Thoracic aorta (tissue), 2 donors: ENCODE data around the gene UBL3. TPM values are rescaled to one million over a fixed set of nuclear protein-coding genes. Genes with fewer than 3 reads are reported as not detected.

ENCODE experiments used
- ATAC-seq: fragments of 150-250 bp; one replicate; pipeline ENCODE4 v1.8.0; 2017; ENCODE audit warnings: low read depth; ENCODE audit not compliant: insufficient number of reproducible peaks, low FRiP score
- DNase-seq: peaks from one replicate; pipeline ENCODE4 v3.0.0-alpha.2; 2020; ENCODE audit warnings: low spot score
- H3K27ac ChIP-seq, 2 donors: fragments of 200-600 bp; sonication (generic); 1 replicate in 1 of 2; 2 replicates in 1 of 2; pipeline ENCODE4 v1.5.1; 2016; ENCODE audit warnings: mild to moderate bottlenecking in 2 of 2, moderate library complexity in 2 of 2
- H3K27me3 ChIP-seq: fragments of 200-600 bp; sonication (generic); replicated peaks from 2 replicates; pipeline ENCODE4 v1.6.0; 2016; ENCODE audit warnings: mild to moderate bottlenecking; ENCODE audit not compliant: insufficient read depth
- H3K36me3 ChIP-seq: fragments of 200-600 bp; sonication (generic); one replicate; pipeline ENCODE4 v1.5.1; 2016
- H3K4me1 ChIP-seq, 2 donors: fragments of 200-600 bp; sonication (generic); 1 replicate in 1 of 2; 2 replicates in 1 of 2; pipeline versions ENCODE4 v1.5.1 to v1.6.0; 2016; ENCODE audit warnings: low read depth in 2 of 2, mild to moderate bottlenecking in 1 of 2; ENCODE audit not compliant: control insufficient read depth in 1 of 2
- H3K4me3 ChIP-seq: fragments of 200-600 bp; sonication (generic); 2 replicates; pipeline ENCODE4 v1.5.1; 2016; ENCODE audit warnings: mild to moderate bottlenecking
- H3K9me3 ChIP-seq: fragments of 200-600 bp; sonication (generic); 2 replicates; pipeline ENCODE4 v1.5.1; 2016
- total RNA-seq, 2 donors: library from RNA; depleted of rRNA; stranded (reverse); fragments of >200 nt; gene quantifications; one replicate each; pipeline versions ENCODE4 v1.1.0 to v1.2.3, GENCODE V29; 2016
- TF ChIP-seq, protein P1 (sequence below): fragments of 200-600 bp; sonication (generic); IDR thresholded peaks from one replicate; pipeline ENCODE4 v1.5.1; 2019; ENCODE audit warnings: antibody characterized with exemption

UBL3 gene
- total RNA-seq, 2 donors from 2014 or later = 24.4 to 32.6 TPM

DNA sequence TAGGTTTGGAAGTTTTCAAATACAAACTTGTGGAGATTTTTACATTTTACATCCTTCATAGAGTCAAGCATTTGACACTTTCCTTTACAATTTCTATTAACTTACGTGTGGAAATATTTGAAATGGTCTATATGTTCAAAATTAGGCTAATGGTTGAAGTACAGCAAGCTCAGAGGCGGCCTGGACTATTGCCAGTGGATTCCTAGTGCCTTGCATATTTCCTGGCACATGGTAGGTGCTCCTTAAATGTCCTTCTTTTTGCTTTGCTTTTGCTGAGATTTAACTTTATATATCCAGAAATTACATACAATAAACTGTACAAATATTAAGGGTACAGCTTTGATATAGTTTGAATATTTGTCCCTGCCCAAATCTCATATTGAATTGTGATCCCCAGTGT lies 93.9 kb downstream of the UBL3 start:
- Histone ChIP-seq H3K36me3 (no peaks in the 10 kb centered on the region), H3K27me3 (no peaks in the 10 kb centered on the region), H3K4me3 (no peak overlapping the region), H3K9me3 (no peaks in the 10 kb centered on the region), H3K27ac (no peak overlapping the region), H3K4me1 (no peaks in the 10 kb centered on the region)
- no peak for DNase-seq
- TF ChIP-seq, protein P1, sequence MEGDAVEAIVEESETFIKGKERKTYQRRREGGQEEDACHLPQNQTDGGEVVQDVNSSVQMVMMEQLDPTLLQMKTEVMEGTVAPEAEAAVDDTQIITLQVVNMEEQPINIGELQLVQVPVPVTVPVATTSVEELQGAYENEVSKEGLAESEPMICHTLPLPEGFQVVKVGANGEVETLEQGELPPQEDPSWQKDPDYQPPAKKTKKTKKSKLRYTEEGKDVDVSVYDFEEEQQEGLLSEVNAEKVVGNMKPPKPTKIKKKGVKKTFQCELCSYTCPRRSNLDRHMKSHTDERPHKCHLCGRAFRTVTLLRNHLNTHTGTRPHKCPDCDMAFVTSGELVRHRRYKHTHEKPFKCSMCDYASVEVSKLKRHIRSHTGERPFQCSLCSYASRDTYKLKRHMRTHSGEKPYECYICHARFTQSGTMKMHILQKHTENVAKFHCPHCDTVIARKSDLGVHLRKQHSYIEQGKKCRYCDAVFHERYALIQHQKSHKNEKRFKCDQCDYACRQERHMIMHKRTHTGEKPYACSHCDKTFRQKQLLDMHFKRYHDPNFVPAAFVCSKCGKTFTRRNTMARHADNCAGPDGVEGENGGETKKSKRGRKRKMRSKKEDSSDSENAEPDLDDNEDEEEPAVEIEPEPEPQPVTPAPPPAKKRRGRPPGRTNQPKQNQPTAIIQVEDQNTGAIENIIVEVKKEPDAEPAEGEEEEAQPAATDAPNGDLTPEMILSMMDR = no peak
- ATAC-seq = no peak

DNA sequence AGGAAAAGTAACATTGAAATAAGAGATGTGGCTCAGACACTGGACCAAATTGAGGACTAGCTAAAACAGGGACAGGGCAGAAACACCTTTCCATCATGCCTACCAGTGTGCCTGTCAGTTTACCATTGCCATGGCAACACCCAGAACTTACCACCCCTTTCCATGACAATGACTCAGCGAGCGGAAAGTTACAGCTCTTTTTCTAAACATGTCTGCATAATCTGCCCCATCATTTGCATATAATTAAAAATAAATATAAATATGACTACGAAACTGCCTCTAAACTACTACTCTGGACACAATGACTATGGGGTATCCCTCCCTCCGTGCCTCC lies 96.0 kb downstream of the UBL3 start:
- Histone ChIP-seq H3K27ac (no peak overlapping the region), H3K27me3 (no peaks in the 10 kb centered on the region), H3K36me3 (no peaks in the 10 kb centered on the region), H3K4me1 (no peaks in the 10 kb centered on the region), H3K4me3 (no peak overlapping the region), H3K9me3 (no peaks in the 10 kb centered on the region)
- DNase-seq (no peak), ATAC-seq (no peak)
- TF ChIP-seq, protein P1 = no peak

DNA sequence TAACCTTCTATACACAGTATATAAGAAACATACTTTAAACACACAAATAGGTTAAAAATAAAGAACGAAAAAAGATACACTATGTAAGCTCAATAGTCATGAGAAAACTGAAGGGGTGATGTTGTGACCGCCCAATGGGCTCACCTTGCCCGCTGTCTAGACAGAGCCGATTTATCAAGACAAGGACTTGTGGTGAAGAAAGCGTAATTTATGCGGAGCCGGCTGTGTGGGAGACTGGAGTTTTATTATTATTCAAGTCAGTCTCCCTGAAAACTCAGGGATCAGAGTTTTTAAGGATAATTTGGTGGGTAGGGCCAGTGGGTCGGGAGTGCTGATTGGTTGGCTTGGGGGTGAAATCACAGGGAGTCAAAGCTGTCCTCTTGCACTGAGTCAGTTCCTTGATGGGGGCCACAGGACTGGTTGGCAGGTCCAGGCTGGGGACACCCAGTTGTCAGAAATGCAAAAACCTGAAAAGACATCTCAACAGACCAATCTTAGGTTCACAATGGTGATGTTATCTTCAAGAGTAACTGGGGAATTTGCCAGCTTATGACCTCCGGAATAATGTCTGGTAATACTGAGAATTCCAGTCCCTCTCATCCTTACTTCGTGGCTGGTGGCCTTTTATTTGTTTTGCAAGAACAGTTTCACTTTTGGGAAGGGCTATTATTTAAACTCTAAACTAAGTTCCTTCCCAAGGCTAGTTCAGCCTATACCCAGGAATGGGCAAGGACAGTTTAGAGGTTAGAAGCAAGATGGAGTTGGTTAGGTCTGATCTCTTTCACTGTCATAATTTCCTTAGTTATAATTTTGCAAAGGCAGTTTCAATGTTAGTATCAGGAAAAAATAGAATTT lies 96.6 kb downstream of the UBL3 start:
- no peaks in the 10 kb centered on the region for H3K27me3 ChIP-seq
- no peak overlapping the region for H3K27ac ChIP-seq
- ATAC-seq (no peak), DNase-seq (no peak)
- H3K4me1 ChIP-seq = no peaks in the 10 kb centered on the region
- H3K9me3 ChIP-seq = no peaks in the 10 kb centered on the region
- H3K36me3 ChIP-seq = no peaks in the 10 kb centered on the region
- TF ChIP-seq, protein P1 = no peak
- H3K4me3 ChIP-seq = no peak overlapping the region

DNA sequence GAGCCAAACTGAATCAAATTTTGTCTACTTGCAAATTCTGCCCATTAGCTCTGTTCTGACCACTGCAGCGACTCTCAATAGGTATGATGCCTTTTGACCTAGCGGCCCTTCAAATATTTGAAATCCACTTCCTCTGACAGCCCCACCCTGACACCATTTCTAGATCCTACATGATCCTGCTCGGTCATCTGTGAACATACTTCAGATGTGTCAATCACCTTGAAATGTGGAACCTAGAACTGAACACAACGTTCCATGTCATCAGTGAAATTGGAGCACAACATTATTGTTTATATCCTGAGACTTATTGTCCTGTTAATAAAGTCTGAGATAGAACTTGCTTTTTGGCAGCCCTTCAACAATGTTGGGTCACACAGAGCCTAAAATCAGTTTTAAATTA lies 98.2 kb downstream of the UBL3 start:
- no peak for DNase-seq
- no peak overlapping the region for H3K4me3 ChIP-seq
- no peak overlapping the region for H3K27ac ChIP-seq
- H3K27me3 ChIP-seq = no peaks in the 10 kb centered on the region
- no peaks in the 10 kb centered on the region for H3K36me3 ChIP-seq
- H3K9me3 ChIP-seq = no peaks in the 10 kb centered on the region
- TF ChIP-seq, protein P1 = no peak
- H3K4me1 ChIP-seq = no peaks in the 10 kb centered on the region
- ATAC-seq = no peak

DNA sequence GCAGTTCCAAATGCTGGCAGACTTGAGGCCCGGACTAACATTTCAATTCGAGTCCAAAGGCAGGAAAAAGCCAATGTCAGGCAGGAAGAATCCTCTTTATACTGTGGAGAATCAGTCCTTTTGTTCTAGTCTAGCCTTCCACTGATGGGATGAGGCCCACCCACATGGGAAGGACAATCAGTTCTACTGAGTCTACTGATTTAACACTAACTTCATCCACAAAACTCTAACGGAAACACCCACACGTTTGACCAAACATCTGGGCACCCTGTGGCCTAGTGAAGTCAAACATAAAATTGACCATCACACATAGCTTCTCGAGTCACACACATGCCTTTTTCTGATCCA lies 100.3 kb downstream of the UBL3 start:
- ATAC-seq (no peak), DNase-seq (no peak)
- Histone ChIP-seq H3K36me3 (no peaks in the 10 kb centered on the region), H3K4me1 (no peaks in the 10 kb centered on the region), H3K4me3 (no peak overlapping the region), H3K27ac (no peak overlapping the region), H3K9me3 (no peaks in the 10 kb centered on the region), H3K27me3 (no peaks in the 10 kb centered on the region)
- TF ChIP-seq, protein P1 = no peak
